ENCODE results near the gene UGT3A1.

The UGT3A1 gene

DNA sequence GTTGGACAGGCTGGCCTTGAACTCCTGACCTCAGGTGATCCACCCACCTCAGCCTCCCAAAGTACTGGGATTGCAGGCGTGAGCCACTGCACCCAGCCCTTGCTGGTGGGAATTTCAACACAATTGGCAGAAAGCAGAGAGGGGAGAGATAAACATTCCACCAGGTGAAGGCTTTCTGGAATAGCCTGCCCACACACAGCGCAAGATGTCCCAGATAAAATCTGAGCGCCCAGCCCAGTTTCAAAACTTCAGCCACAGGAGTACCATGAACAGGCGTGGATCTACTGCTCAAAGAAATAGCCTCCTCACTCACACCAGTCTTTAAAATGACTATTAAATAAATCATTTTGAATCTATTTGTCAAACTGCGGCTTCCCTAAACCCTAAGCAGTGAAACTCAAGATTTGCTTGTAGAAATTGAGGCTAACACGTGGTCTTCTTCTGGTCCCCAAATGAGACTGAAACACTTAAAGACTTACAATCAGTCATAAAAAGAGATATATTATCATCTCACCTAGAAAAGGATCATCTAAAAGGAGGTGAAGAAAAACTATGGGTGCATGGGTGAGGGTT is 87.5 kb downstream of the UGT3A1 start:
- DNase-seq = no peak

DNA sequence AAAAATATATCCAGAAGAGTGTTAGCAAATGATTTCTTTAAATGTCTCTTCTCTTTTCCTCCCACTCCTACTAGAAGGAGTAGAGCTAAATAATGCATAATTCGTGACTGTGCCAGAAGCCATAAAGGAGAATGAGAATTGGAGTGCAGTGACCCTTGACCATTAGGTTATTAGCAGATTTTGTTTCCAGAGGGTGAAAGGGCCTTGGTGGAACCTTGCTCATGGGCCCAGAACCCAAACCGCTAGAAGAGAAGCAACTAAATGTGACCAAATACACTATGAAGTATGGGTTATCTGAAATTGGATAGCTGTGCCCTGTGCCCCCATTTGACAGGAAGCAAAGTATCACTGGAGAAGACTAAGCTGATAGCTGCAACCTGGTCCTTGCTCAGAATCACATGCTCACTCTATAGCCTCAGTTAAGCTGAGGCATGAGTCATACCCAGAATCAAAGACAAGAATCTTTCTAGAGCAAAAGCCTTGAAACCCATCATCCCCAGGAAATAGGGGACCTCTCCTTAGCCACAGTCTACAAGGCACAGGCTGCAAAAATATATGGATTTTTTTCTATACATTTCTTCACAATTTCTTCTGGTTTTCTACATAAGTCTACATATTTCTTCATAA is 89.0 kb downstream of the UGT3A1 start:
- no peak for DNase-seq

All from effector CD4-positive, alpha-beta T cell (primary cell).